ENCODE data around the gene IWS1.

DNA sequence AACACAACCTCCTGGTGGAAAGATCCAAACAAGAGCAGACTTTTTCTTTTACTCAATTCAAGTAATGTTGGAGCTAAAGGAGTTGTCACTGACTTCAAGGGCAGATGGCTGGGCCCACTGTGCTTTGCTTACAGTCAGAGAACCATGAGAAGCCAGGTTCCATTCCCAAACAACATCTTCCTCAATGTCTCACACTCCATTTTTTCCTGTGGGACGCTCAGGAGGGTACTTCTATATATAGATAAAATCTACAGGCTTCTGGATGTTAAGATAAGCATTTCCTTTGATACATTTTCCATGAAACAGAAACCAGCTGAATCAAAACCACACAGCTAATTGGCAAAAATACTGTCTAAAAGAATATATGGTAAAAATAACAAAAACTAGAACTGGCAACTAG, 14.4 kb downstream of the IWS1 start:
- TF ChIP-seq, protein P1, sequence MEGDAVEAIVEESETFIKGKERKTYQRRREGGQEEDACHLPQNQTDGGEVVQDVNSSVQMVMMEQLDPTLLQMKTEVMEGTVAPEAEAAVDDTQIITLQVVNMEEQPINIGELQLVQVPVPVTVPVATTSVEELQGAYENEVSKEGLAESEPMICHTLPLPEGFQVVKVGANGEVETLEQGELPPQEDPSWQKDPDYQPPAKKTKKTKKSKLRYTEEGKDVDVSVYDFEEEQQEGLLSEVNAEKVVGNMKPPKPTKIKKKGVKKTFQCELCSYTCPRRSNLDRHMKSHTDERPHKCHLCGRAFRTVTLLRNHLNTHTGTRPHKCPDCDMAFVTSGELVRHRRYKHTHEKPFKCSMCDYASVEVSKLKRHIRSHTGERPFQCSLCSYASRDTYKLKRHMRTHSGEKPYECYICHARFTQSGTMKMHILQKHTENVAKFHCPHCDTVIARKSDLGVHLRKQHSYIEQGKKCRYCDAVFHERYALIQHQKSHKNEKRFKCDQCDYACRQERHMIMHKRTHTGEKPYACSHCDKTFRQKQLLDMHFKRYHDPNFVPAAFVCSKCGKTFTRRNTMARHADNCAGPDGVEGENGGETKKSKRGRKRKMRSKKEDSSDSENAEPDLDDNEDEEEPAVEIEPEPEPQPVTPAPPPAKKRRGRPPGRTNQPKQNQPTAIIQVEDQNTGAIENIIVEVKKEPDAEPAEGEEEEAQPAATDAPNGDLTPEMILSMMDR (IDR thresholded peaks at IDR 0.05; ENCODE audit: insufficient read depth, low read length, poor library complexity, severe bottlenecking), result no peak
- TF ChIP-seq EZH2phosphoT487 (conservative IDR thresholded peaks at IDR 0.05; ENCODE audit: low read length), result no peak
